Hypothalamus (tissue), 51 donors: ENCODE results near the gene TAOK3.
A peak's percentile ranks its signal among the peaks of the same experiment; 100 is the strongest.

Experiments
- DNase-seq, 51 donors: peaks; one replicate each; lab custom pipeline; 2025; lab: John Stamatoyannopoulos, UW

TAOK3 gene

GRCh38 chr12:118103601-118104382 is 268.9 kb downstream of the TAOK3 start, which contains the start of gene VSIG10:
Gene VSIG10, minus strand, starts transcription at chr12:118104011. Its CDS starts 340 bp downstream, at chr12:118103671.
- DNase-seq, result peak in 44 of 51 donors; percentile 7 to 72 (median 46)

GRCh38 chr12:118103201-118103600 is 269.5 kb downstream of the TAOK3 start:
- DNase-seq, result peak in 15 of 51 donors; percentile 3 to 45 (median 22)

DNA sequence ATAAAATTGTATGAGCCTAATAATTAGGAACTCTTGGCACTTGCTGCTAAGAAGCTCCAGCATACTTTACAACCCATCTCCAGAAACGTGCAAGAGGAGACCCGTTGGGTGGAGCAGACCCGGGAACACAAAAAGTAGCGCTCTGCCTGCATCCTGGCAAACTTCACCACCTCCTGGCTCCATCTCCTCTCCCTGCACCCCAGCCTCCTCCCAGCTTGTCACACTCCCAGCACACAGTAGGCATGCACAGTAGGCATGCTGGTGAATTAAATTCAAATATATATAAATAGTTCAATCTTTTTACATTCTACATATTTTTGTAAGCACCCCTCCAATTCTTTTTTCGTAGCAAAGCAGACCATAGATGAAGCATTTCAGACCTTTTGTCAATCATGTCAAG is 270.1 kb downstream of the TAOK3 start:
- no peak for DNase-seq

DNA sequence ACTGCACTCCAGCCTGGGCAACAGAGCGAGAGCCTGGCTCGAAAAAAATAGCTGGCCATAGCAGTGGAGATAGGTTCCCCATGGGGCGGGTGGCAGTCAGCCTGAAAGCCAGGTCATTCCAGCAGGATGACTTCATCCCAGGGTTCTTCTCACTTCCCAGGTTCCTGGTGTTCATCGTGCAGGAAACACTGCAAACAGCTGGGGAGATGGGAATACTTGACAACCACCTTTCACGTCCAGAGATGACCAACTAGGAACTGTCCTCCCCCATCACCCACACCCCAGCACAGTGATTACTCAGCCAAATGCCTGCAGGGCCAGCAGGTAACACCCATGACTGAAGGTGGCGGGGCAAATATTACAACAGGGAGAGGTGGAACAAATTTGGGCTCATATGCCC is 270.6 kb downstream of the TAOK3 start:
- no peak for DNase-seq

GRCh38 chr12:118101051-118101450 is 271.7 kb downstream of the TAOK3 start:
- DNase-seq, result no peak
